Vagina (tissue), 2 donors: ENCODE measurements around the gene OPN1LW.
"Not testable (repeated sequence)": the region's sequence is repeated elsewhere in the genome, so short reads cannot be mapped to it uniquely, and the experiment has no call there.

Source experiments
- POLR2A ChIP-seq, 2 donors: fragments of 450-650 bp; IDR thresholded peaks; one replicate each; pipeline ENCODE4 v1.6.1; 2017; ENCODE audit warnings: antibody characterized with exemption in 2 of 2, mild to moderate bottlenecking in 2 of 2, moderate library complexity in 2 of 2
- POLR2AphosphoS5 ChIP-seq, 2 donors: sonication (generic); formaldehyde crosslinking; IDR thresholded peaks; one replicate each; pipeline ENCODE4 v1.9.0; 2017; ENCODE audit warnings: antibody characterized with exemption in 2 of 2, mild to moderate bottlenecking in 2 of 2, low read depth in 1 of 2; ENCODE audit not compliant: insufficient read depth in 1 of 2
- TF ChIP-seq, protein P1 (sequence below), 3 experiments: fragments of 450-650 bp in 2 of 3; fragments of 200-600 bp in 1 of 3; sonication (generic) in 1 of 3; IDR thresholded peaks; one replicate each; pipeline ENCODE4 v1.5.1; 2017 to 2019; ENCODE audit warnings: antibody characterized with exemption in 3 of 3, mild to moderate bottlenecking in 2 of 3, moderate library complexity in 2 of 3

DNA sequence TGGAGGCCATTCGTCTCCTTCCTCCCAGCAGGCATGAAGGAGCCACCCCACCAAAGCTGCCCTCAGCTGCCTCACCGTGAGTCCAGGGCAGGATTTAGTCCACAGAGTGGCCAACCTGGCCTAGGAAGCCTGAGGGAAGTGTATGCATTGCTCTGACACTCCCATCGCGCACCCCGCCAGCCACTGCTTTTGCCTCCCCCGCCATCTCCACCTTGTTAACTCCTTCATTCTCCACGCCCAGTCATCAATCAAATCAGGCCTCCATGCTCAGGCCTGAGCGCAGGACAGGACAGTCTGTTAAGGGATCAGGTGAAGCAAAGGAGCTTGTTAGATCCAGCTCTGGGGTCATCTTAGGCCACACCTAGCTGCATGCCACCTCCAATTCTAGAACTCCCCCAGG lies 48.8 kb downstream of the OPN1LW start:
- TF ChIP-seq, protein P1, sequence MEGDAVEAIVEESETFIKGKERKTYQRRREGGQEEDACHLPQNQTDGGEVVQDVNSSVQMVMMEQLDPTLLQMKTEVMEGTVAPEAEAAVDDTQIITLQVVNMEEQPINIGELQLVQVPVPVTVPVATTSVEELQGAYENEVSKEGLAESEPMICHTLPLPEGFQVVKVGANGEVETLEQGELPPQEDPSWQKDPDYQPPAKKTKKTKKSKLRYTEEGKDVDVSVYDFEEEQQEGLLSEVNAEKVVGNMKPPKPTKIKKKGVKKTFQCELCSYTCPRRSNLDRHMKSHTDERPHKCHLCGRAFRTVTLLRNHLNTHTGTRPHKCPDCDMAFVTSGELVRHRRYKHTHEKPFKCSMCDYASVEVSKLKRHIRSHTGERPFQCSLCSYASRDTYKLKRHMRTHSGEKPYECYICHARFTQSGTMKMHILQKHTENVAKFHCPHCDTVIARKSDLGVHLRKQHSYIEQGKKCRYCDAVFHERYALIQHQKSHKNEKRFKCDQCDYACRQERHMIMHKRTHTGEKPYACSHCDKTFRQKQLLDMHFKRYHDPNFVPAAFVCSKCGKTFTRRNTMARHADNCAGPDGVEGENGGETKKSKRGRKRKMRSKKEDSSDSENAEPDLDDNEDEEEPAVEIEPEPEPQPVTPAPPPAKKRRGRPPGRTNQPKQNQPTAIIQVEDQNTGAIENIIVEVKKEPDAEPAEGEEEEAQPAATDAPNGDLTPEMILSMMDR (IDR thresholded peaks at IDR 0.05): not testable (repeated sequence)
- TF ChIP-seq POLR2A (IDR thresholded peaks at IDR 0.05); POLR2AphosphoS5 (IDR thresholded peaks at IDR 0.05; ENCODE audit: insufficient read depth in 1 of 2, low read depth in 1 of 2): not testable (repeated sequence)
